ENCODE data around the gene FNDC5.
A peak's percentile ranks its signal among the peaks of the same experiment; 100 is the strongest.

Gene FNDC5

GRCh38 chr1:32897082-32898049, 26.7 kb upstream of the FNDC5 start:
- DNase-seq (ENCODE audit: low read depth, low spot score) = no peak

GRCh38 chr1:32896451-32896850, 25.7 kb upstream of the FNDC5 start:
- no peak for DNase-seq (ENCODE audit: low read depth, low spot score)

GRCh38 chr1:32895325-32896215, 24.9 kb upstream of the FNDC5 start:
- no peak for DNase-seq (ENCODE audit: low read depth, low spot score)

GRCh38 chr1:32894681-32895080, 24.0 kb upstream of the FNDC5 start:
- DNase-seq (ENCODE audit: low read depth, low spot score) = no peak

DNA sequence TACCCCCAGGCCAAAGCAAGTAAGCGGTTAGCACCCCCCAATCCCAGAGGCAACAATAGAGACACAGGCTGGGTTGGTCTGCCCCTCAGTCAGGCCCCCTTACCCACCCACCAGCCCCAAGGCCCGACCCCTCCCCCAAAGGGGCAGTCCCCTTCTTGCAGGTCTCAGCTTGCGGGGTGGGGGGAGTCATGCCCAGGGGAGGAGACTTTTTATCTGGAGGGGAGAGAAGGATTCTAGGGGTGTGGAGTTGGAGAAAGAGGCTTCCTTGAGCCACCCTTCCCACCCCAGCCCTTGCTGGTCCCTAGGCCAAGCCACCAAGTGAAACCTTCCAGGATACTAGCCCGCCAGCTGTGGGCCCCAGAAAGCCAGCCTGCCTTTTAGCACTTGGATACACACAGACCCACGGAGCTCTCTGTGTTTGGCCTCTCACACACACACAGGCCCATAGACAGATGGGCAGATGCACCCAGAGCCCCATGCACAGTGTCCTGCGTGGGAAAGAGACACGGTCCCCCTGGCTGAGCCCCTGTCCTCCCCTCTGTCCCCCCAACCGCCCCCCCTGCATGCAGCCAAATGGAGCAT, 23.4 kb upstream of the FNDC5 start:
- no peak for DNase-seq (ENCODE audit: low read depth, low spot score)

GRCh38 chr1:32893198-32894018, 22.7 kb upstream of the FNDC5 start:
- DNase-seq (ENCODE audit: low read depth, low spot score) = no peak

GRCh38 chr1:32892368-32893197, 21.9 kb upstream of the FNDC5 start:
- DNase-seq (ENCODE audit: low read depth, low spot score) = peak; percentile 67

- no peak for DNase-seq (ENCODE audit: low read depth, low spot score)
Measured at GRCh38 chr1:32891630-32892029, 20.9 kb upstream of the FNDC5 start.

DNA sequence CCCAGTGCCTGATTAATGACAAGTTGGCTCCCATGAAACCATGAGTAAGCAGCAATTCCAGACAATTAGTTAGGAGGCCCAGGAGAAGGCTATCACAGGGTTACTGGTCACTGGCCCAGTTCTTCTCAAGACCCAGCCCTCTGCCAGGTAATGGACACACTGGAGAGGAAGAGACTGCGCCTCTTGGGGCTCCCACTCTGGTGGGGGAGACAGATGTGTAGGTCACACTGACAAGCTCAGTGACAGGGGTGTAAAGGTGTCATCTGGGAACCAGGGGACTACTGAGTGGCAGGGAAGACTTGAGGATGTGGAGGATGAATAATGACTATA, 20.5 kb upstream of the FNDC5 start:
- DNase-seq (ENCODE audit: low read depth, low spot score) = no peak

GRCh38 chr1:32890516-32891240, 20.0 kb upstream of the FNDC5 start:
- no peak for DNase-seq (ENCODE audit: low read depth, low spot score)

- DNase-seq (ENCODE audit: low read depth, low spot score) = no peak
Measured at GRCh38 chr1:32889731-32890278, 19.1 kb upstream of the FNDC5 start.

GRCh38 chr1:32888677-32889420, 18.1 kb upstream of the FNDC5 start:
- no peak for DNase-seq (ENCODE audit: low read depth, low spot score)

GRCh38 chr1:32888134-32888533, 17.4 kb upstream of the FNDC5 start:
- DNase-seq (ENCODE audit: low read depth, low spot score) = no peak

DNA sequence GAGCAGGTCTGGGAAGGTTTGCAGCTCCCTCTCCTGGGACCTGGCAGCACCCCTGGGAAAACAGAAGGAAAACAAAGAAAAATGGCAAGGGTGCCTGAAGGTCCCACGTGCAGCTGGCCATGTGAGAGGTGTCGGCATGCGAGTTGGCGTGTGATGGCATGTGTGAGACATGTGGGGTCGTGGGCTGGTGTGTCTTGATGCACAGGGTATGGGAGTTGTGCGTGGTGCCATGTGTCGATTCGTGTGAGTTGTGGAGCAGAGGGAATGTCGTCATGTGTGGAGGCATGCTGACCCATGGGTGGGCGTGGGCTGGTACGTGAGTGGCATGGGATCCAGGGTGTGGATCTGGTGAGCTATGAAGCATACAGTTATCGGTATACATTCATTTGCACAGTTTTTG, 16.9 kb upstream of the FNDC5 start:
- no peak for DNase-seq (ENCODE audit: low read depth, low spot score)

- DNase-seq (ENCODE audit: low read depth, low spot score) = no peak
Measured at GRCh38 chr1:32886828-32887414, 16.2 kb upstream of the FNDC5 start.

DNA sequence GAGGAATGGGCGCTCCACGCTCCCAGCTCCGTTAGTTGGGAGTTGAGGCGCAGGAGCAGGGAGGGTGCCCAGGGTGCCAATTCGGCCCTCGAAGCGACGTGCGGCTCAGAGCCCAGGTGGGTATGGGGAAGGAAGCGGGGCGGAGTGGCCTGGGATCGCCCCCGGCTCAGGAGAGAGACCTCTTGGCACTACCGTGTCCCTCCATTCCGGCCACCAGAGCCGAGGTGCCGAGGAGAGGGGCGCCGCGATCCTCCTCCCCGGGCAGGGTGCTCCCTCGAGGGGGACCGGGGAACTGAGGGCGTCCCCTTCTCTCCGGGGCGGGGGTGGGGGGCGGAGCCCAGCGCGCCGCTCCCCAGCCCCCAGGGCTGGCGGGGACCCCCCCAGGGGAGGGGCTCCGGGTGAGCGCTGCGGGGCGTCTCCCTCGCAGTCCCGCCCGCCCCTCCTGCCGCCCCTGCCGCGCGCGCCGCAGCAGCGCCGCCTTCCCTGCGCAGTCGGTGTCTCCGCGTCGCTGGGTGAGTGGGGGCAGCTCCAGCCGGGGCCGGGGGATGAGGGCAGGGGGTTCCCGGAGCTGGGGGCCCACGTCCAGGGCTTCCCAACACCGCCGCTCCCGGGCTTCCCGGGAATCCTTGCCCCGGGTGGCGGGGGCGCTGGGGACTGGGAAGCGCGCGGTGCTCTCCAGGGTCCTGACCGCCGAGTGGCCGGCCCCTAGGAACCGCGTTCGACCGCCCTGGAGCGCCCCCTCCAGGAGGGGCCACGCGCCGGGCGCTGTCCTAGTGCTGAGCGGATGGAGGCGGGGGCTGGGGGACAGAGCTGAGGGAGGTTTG, 15.5 kb upstream of the FNDC5 start, which contains the start of gene HPCA:
TSS of gene HPCA (plus strand) at position 488 of the 824 bp plus-strand sequence. CDS start 2,408 bp downstream, outside the sequence.
- DNase-seq (ENCODE audit: low read depth, low spot score) = no peak

GRCh38 chr1:32885676-32886003, 14.9 kb upstream of the FNDC5 start:
- DNase-seq (ENCODE audit: low read depth, low spot score) = no peak

Measured in iPS DF 19.7 (cell line).